ENCODE data around the gene EMC9.

The EMC9 gene

GRCh38 chr14:24150567-24150966, 9.2 kb upstream of the EMC9 start:
- Histone ChIP-seq H3K9ac (ENCODE audit: low read depth, low read length) (no peak overlapping the region), H3K36me3 (ENCODE audit: insufficient read depth, low read length) (peaks cover 67% of the 10 kb centered on the region), H3K4me1 (ENCODE audit: insufficient read depth, low read length) (peaks cover 30% of the 10 kb centered on the region), H4K20me1 (ENCODE audit: insufficient read depth, low read length) (peaks cover 24% of the 10 kb centered on the region), H3K27ac (ENCODE audit: low read length) (no peak overlapping the region), H3K4me3 (ENCODE audit: low read depth in 1 of 2, low read length in 2 of 2) (no peak overlapping the region), H2AFZ (ENCODE audit: low read depth, low read length) (no peak overlapping the region), H3K9me3 (ENCODE audit: insufficient read depth, low read length, severe bottlenecking) (no peaks in the 10 kb centered on the region), H3K4me2 (ENCODE audit: insufficient read depth, low read length) (no peak overlapping the region), H3K27me3 (ENCODE audit: insufficient read depth, low read length, poor library complexity) (no peaks in the 10 kb centered on the region), H3K79me2 (ENCODE audit: insufficient read depth, low read length) (peaks cover 35% of the 10 kb centered on the region)
- no peak for TF ChIP-seq CTCF (IDR thresholded peaks at IDR 0.05; ENCODE audit: borderline replicate concordance, extremely low read depth, low read length, poor library complexity, severe bottlenecking)
- no peak for TF ChIP-seq EZH2 (IDR thresholded peaks at IDR 0.05; ENCODE audit: borderline replicate concordance, low read depth, low read length, severe bottlenecking)
- DNase-seq, result no peak
- no peak for ATAC-seq (ENCODE audit: insufficient read depth, low read depth)

DNA sequence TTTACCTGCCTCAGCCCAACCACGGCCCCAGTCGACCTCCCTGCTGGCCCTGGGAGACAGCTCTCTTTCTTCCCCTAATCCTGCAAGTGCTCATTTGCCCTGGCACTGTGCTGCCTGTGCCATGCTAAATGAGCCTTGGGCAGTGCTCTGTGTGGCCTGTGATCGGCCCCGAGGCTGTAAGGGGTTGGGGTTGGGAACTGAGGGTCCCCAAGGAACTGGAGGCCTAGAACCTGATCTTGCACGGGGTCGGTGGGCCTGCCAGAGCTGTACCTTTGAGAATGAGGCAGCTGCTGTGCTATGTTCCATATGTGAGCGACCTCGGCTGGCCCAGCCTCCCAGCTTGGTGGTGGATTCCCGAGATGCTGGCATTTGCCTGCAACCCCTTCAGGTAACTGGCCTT, 8.7 kb upstream of the EMC9 start:
- no peak for DNase-seq
- H4K20me1 ChIP-seq (ENCODE audit: insufficient read depth, low read length), result peaks cover 28% of the 10 kb centered on the region
- no peak for TF ChIP-seq EZH2 (IDR thresholded peaks at IDR 0.05; ENCODE audit: borderline replicate concordance, low read depth, low read length, severe bottlenecking)
- no peak overlapping the region for H3K4me2 ChIP-seq (ENCODE audit: insufficient read depth, low read length)
- no peaks in the 10 kb centered on the region for H3K9me3 ChIP-seq (ENCODE audit: insufficient read depth, low read length, severe bottlenecking)
- no peak overlapping the region for H3K4me3 ChIP-seq (ENCODE audit: low read depth in 1 of 2, low read length in 2 of 2)
- H3K4me1 ChIP-seq (ENCODE audit: insufficient read depth, low read length), result peaks cover 35% of the 10 kb centered on the region
- no peak overlapping the region for H2AFZ ChIP-seq (ENCODE audit: low read depth, low read length)
- ATAC-seq (ENCODE audit: insufficient read depth, low read depth), result no peak
- H3K9ac ChIP-seq (ENCODE audit: low read depth, low read length), result no peak overlapping the region
- no peak overlapping the region for H3K27ac ChIP-seq (ENCODE audit: low read length)
- H3K27me3 ChIP-seq (ENCODE audit: insufficient read depth, low read length, poor library complexity), result no peaks in the 10 kb centered on the region
- H3K36me3 ChIP-seq (ENCODE audit: insufficient read depth, low read length), result peaks cover 66% of the 10 kb centered on the region
- H3K79me2 ChIP-seq (ENCODE audit: insufficient read depth, low read length), result peaks cover 40% of the 10 kb centered on the region

- Histone ChIP-seq H2AFZ (ENCODE audit: low read depth, low read length) (no peak overlapping the region), H3K4me1 (ENCODE audit: insufficient read depth, low read length) (peaks cover 41% of the 10 kb centered on the region), H3K9me3 (ENCODE audit: insufficient read depth, low read length, severe bottlenecking) (no peaks in the 10 kb centered on the region), H3K9ac (ENCODE audit: low read depth, low read length) (no peak overlapping the region), H3K4me3 (ENCODE audit: low read depth in 1 of 2, low read length in 2 of 2) (no peak overlapping the region), H3K27ac (ENCODE audit: low read length) (no peak overlapping the region), H4K20me1 (ENCODE audit: insufficient read depth, low read length) (peaks cover 28% of the 10 kb centered on the region), H3K27me3 (ENCODE audit: insufficient read depth, low read length, poor library complexity) (no peaks in the 10 kb centered on the region), H3K36me3 (ENCODE audit: insufficient read depth, low read length) (peaks cover 66% of the 10 kb centered on the region), H3K79me2 (ENCODE audit: insufficient read depth, low read length) (peaks cover 46% of the 10 kb centered on the region), H3K4me2 (ENCODE audit: insufficient read depth, low read length) (peak overlapping the region; percentile 28; the same call in 1 of the 2 replicates)
- TF ChIP-seq CTCF (IDR thresholded peaks at IDR 0.05; ENCODE audit: borderline replicate concordance, extremely low read depth, low read length, poor library complexity, severe bottlenecking) (no peak), EZH2 (IDR thresholded peaks at IDR 0.05; ENCODE audit: borderline replicate concordance, low read depth, low read length, severe bottlenecking) (no peak)
- ATAC-seq (ENCODE audit: insufficient read depth, low read depth) (no peak), DNase-seq (no peak)
Observed at GRCh38 chr14:24149302-24149969, 8.0 kb upstream of the EMC9 start.

DNA sequence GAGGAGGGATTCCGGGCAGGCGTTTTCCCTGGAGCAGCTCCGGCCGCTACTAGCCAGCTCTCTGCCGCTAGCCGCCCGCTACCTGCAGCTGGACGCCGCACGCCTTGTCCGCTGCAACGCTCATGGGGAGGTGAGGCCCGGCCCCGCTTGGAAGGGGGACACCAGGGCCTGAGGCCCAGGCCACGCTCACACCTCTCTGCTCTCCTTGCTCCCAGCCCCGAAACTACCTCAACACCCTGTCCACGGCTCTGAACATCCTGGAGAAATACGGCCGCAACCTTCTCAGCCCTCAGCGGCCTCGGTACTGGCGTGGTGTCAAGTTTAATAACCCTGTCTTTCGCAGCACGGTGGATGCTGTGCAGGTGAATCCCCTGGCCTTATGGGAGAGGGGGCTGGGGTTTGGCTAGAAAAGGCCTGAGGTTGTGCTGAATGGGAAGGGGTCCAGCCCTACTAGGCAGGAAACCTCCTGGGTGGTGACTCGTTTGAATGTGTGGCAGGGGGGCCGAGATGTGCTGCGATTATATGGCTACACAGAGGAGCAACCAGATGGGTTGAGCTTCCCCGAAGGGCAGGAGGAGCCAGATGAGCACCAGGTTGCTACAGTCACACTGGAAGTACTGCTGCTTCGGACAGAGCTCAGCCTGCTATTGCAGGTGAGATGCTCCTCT, 6.5 kb upstream of the EMC9 start:
- Histone ChIP-seq H3K27me3 (ENCODE audit: insufficient read depth, low read length, poor library complexity) (no peaks in the 10 kb centered on the region), H3K27ac (ENCODE audit: low read length) (peak overlapping the region; percentile 76), H2AFZ (ENCODE audit: low read depth, low read length) (peak overlapping the region; percentile 75), H3K9ac (ENCODE audit: low read depth, low read length) (peak overlapping the region; percentile 81), H4K20me1 (ENCODE audit: insufficient read depth, low read length) (peaks cover 28% of the 10 kb centered on the region), H3K4me2 (ENCODE audit: insufficient read depth, low read length) (peak overlapping the region; percentile 93), H3K79me2 (ENCODE audit: insufficient read depth, low read length) (peaks cover 54% of the 10 kb centered on the region), H3K4me1 (ENCODE audit: insufficient read depth, low read length) (peaks cover 55% of the 10 kb centered on the region), H3K9me3 (ENCODE audit: insufficient read depth, low read length, severe bottlenecking) (no peaks in the 10 kb centered on the region), H3K4me3 (ENCODE audit: low read depth in 1 of 2, low read length in 2 of 2) (peak overlapping the region; percentile 67 to 76), H3K36me3 (ENCODE audit: insufficient read depth, low read length) (peaks cover 72% of the 10 kb centered on the region)
- ATAC-seq (ENCODE audit: insufficient read depth, low read depth), result no peak
- peak; percentile 26 for DNase-seq
- TF ChIP-seq EZH2 (IDR thresholded peaks at IDR 0.05; ENCODE audit: borderline replicate concordance, low read depth, low read length, severe bottlenecking), result no peak
- no peak for TF ChIP-seq CTCF (IDR thresholded peaks at IDR 0.05; ENCODE audit: borderline replicate concordance, extremely low read depth, low read length, poor library complexity, severe bottlenecking)

Measured in DND-41 (cell line).